Right atrium auricular region (tissue), 2 donors: Measurements from ENCODE around the gene MGAM2. TPM values are rescaled to one million over a fixed set of nuclear protein-coding genes. Genes with fewer than 3 reads are reported as not detected.
"Not testable (repeated sequence)": the region's sequence is repeated elsewhere in the genome, so short reads cannot be mapped to it uniquely, and the experiment has no call there.

ENCODE experiments used
- DNase-seq: peaks from one replicate; pipeline ENCODE4 v3.0.0-alpha.2; 2019; ENCODE audit warnings: low spot score
- H3K27ac ChIP-seq, 2 donors: fragments of 200-600 bp; sonication (generic); 1 replicate in 1 of 2; 2 replicates in 1 of 2; pipeline ENCODE4 v1.5.1; 2016 to 2019
- H3K27me3 ChIP-seq, 2 donors: fragments of 200-600 bp; sonication (generic); one replicate each; pipeline versions ENCODE4 v1.5.1 to v1.6.0; 2017 to 2019
- H3K36me3 ChIP-seq: fragments of 200-600 bp; sonication (generic); one replicate; pipeline ENCODE4 v1.5.1; 2016
- H3K4me1 ChIP-seq, 2 donors: fragments of 200-600 bp; sonication (generic); one replicate each; pipeline versions ENCODE4 v1.5.1 to v1.6.0; 2017 to 2019
- H3K4me3 ChIP-seq, 2 donors: fragments of 200-600 bp; sonication (generic); 1 replicate in 1 of 2; 2 replicates in 1 of 2; pipeline ENCODE4 v1.5.1; 2017 to 2019; ENCODE audit warnings: mild to moderate bottlenecking in 1 of 2, moderate library complexity in 1 of 2
- H3K9me3 ChIP-seq, 2 donors: fragments of 200-600 bp; sonication (generic); one replicate each; pipeline ENCODE4 v1.5.1; 2019
- total RNA-seq, 2 donors: library from RNA; depleted of rRNA; stranded (reverse); fragments of >200 nt; gene quantifications; one replicate each; pipeline ENCODE4 v1.1.0, GENCODE V29; 2016
- TF ChIP-seq, protein P1 (sequence below), 2 donors: fragments of 200-600 bp; sonication (generic); IDR thresholded peaks; one replicate each; pipeline ENCODE4 v1.5.1; 2019; ENCODE audit warnings: antibody characterized with exemption in 2 of 2

Gene MGAM2
- total RNA-seq, 2 donors from 2014 or later = 0.04 to 0.15 TPM

DNA sequence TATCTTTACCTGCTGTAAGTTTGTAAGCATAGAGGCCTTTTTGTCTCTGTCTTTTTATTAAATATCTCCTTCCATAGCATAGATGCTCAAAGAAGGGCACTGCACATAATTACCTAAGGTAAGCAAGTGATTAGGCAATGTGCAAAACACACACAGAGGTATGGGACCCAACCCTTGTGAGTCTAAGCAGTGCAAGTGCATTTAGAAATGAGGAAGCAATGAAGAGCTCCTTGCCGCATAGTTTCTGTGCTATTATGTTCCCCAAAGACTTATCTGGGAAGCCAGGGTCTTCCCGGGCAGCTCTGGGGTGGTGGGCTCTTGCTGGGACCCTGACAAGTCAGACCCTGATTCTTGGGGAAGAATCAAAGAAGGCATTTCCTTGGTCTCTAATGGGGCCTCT lies 13.5 kb upstream of the MGAM2 start:
- no peaks in the 10 kb centered on the region for H3K27me3 ChIP-seq
- no peak for DNase-seq
- H3K9me3 ChIP-seq = no peaks in the 10 kb centered on the region
- TF ChIP-seq, protein P1, sequence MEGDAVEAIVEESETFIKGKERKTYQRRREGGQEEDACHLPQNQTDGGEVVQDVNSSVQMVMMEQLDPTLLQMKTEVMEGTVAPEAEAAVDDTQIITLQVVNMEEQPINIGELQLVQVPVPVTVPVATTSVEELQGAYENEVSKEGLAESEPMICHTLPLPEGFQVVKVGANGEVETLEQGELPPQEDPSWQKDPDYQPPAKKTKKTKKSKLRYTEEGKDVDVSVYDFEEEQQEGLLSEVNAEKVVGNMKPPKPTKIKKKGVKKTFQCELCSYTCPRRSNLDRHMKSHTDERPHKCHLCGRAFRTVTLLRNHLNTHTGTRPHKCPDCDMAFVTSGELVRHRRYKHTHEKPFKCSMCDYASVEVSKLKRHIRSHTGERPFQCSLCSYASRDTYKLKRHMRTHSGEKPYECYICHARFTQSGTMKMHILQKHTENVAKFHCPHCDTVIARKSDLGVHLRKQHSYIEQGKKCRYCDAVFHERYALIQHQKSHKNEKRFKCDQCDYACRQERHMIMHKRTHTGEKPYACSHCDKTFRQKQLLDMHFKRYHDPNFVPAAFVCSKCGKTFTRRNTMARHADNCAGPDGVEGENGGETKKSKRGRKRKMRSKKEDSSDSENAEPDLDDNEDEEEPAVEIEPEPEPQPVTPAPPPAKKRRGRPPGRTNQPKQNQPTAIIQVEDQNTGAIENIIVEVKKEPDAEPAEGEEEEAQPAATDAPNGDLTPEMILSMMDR (IDR thresholded peaks at IDR 0.05) = no peak
- H3K27ac ChIP-seq = no peak overlapping the region
- H3K4me3 ChIP-seq = no peak overlapping the region
- no peaks in the 10 kb centered on the region for H3K36me3 ChIP-seq
- H3K4me1 ChIP-seq = no peaks in the 10 kb centered on the region

DNA sequence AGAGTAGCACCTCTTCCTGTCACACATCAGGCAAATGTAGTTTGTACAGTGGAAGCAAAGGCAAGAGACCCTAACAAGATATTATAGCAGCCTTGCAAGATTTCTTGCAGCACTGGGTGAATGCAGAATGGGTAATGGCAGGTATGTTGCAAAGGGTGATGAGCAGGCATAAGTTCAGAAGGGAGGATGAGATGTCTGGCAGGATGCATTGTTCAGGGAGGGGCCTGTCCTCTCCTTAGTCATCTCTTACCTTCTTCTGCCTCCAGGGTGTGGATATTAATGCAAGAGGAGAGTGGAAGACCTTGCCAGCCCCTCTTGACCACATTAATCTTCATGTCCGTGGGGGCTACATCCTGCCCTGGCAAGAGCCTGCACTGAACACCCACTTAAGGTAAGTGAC lies 12.2 kb upstream of the MGAM2 start:
- not testable (repeated sequence) for H3K4me3 ChIP-seq, H3K27ac ChIP-seq, H3K27me3 ChIP-seq, DNase-seq, H3K9me3 ChIP-seq, H3K36me3 ChIP-seq, H3K4me1 ChIP-seq

DNA sequence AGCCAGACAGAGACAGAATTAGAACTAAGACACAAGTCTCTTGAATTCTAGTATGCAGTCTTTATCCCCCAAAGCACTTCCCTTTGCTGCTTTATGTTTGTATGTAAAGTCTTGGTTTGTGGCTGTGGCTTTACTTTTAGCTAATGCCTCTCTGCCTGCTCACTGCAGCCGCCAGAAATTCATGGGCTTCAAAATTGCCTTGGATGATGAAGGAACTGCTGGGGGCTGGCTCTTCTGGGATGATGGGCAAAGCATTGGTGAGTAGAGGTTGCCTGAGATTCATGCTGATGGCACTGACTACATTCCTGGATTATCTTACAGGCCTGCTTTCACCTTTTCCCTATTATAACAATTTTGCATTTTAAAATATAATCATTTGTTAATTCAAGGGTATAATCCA lies 10.9 kb upstream of the MGAM2 start:
- H3K4me1 ChIP-seq = no peaks in the 10 kb centered on the region
- no peak overlapping the region for H3K4me3 ChIP-seq
- H3K36me3 ChIP-seq = no peaks in the 10 kb centered on the region
- no peaks in the 10 kb centered on the region for H3K9me3 ChIP-seq
- TF ChIP-seq, protein P1 (IDR thresholded peaks at IDR 0.05) = no peak
- no peaks in the 10 kb centered on the region for H3K27me3 ChIP-seq
- no peak overlapping the region for H3K27ac ChIP-seq
- DNase-seq = no peak

DNA sequence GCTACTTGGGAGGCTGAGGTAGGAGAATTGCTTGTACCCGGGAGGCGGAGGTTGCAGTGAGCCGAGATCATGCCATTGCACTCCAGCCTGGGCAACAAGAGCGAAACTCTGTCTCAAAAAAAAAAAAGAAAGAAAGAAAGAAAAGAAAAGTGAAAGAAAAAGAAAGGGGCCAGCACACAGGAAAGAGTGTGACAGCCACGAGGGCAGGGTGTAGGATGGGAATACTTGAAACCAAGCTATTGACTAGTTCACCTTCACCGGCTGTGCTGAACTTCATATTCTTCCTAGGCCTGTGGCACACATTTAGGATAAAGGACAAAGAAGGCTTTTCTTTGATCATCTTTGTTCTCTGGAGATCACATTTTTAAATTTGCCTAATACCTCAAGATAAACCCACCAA lies 9.7 kb upstream of the MGAM2 start:
- not testable (repeated sequence) for H3K27me3 ChIP-seq, DNase-seq, H3K4me3 ChIP-seq, H3K4me1 ChIP-seq, H3K36me3 ChIP-seq, H3K27ac ChIP-seq, H3K9me3 ChIP-seq

DNA sequence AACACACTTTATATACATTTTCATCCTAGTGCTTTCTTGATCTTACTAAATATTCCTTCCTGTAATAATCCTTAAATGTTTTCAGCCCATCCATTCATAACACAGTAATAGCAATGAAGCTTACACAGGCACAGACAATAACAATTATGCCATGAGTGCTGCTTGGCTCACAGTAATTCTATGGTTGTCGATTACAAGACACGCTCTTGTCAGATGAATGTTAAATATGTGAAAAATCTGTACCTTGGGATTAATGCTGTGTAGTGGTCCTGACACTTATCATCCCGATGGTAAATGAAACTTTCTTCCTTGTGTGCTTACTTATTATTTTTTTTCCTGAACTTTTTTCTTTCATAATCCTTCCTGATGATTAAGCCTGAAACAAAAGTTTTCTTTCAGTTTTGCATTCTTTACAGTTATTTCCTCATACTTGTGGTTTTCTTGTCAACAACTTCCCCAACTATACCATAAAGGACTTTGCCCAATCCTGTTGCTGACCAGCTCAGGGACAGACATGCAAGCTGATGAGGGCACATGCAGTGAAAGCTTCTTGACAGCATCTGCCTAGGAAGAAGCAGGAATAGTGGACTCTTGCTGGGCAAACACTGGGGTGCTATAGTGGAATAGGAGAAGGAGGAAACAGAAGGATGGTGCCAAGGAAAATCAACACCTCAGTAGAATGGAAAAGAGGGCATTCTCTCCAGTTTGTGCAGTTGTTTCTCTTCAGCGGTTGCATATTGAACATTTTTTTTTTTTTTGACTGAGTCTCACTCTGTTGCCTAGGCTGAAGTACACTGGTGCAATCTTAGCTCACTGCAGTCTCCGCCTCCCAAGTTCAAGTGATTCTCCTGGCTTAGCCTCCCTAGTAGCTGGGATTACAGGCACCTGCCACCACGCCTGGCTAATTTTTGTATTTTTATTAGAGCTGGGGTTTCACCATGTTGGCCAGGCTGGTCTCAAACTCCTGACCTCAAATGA lies 6.7 kb upstream of the MGAM2 start:
- no peaks in the 10 kb centered on the region for H3K9me3 ChIP-seq
- TF ChIP-seq, protein P1 (IDR thresholded peaks at IDR 0.05) = no peak
- H3K27me3 ChIP-seq = no peaks in the 10 kb centered on the region
- DNase-seq = no peak
- no peaks in the 10 kb centered on the region for H3K4me1 ChIP-seq
- H3K27ac ChIP-seq = no peak overlapping the region
- no peak overlapping the region for H3K4me3 ChIP-seq
- H3K36me3 ChIP-seq = no peaks in the 10 kb centered on the region

DNA sequence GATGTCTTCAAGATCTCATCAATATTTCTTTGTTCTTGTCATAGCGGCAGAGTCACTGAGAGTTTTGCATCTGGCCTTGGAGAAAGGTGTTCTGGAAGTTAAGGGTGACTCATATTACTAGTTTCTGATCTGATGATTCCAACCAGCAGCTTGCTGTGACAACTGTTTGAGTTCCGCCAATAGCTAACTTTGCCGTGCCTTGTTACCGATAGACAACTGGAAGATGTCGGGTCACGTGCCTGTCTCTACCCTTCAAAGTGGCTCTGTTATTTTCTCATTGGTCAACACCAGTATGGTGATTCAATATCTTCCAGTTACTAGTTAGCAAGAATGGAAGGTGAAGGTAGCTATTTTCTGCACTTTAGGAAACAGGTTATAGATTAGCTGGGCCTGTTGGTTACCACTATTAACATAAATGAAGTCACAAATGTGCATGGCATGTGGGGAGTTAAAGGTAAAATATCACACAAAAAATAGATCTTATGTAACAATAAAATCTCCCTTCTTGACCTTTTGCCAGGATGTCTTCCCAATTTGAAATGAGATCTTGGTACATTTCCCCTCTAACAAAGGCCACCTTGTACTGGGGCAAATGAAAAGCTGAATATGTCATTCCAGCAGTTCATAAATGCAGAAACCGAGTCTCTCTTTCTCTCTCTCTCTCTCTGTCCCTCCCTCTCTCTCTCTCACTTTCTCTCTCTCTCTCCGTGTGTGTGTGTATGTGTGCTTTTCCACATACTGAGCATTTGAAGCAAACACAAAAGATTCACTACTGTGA lies 2.6 kb upstream of the MGAM2 start:
- TF ChIP-seq, protein P1 (IDR thresholded peaks at IDR 0.05) = no peak
- Histone ChIP-seq H3K36me3 (no peaks in the 10 kb centered on the region), H3K4me3 (no peak overlapping the region), H3K9me3 (no peaks in the 10 kb centered on the region), H3K4me1 (no peaks in the 10 kb centered on the region), H3K27me3 (no peaks in the 10 kb centered on the region), H3K27ac (no peak overlapping the region)
- DNase-seq = no peak
